HFFc6 (cell line): ENCODE measurements around the gene COMMD1. TPM values are rescaled to one million over a fixed set of nuclear protein-coding genes. Genes with fewer than 3 reads are reported as not detected.

Experiments
- DNase-seq: peaks from one replicate; pipeline ENCODE4 v3.0.0-alpha.2; 2018
- H3K27ac Mint-ChIP-seq: 2 replicates; pipeline ENCODE4 v1.8.0; 2020; ENCODE audit warnings: mild to moderate bottlenecking, mixed read lengths
- H3K27me3 Mint-ChIP-seq: 2 replicates; pipeline ENCODE4 v1.8.0; 2021; ENCODE audit warnings: mild to moderate bottlenecking, moderate library complexity, mixed read lengths; ENCODE audit not compliant: insufficient read depth
- H3K36me3 Mint-ChIP-seq: 2 replicates; pipeline ENCODE4 v1.8.0; 2021; ENCODE audit warnings: low read depth, mixed read lengths
- H3K4me1 Mint-ChIP-seq: 2 replicates; pipeline ENCODE4 v1.8.0; 2020; ENCODE audit warnings: low read depth, mixed read lengths
- H3K4me3 Mint-ChIP-seq: 2 replicates; pipeline ENCODE4 v1.8.0; 2020; ENCODE audit warnings: mild to moderate bottlenecking, moderate library complexity, mixed read lengths
- H3K9me3 Mint-ChIP-seq: 2 replicates; pipeline ENCODE4 v1.8.0; 2020; ENCODE audit warnings: mild to moderate bottlenecking, mixed read lengths
- total RNA-seq, 6 experiments: library from RNA; stranded (reverse); fragmentation: NEBNext Ultra II Directional; extraction: Animal tissue kit (Norgen Biotek cat#: 25700); gene quantifications; 2 replicates in 1 of 6; 3 replicates in 5 of 6; pipeline ENCODE4 v1.2.3, GENCODE V29; 2021
- TF ChIP-seq, protein P1 (sequence below): fragments of 200-600 bp; sonication (generic); IDR thresholded peaks from 2 replicates; pipeline ENCODE4 v1.5.0; 2021; ENCODE audit warnings: antibody characterized with exemption, mild to moderate bottlenecking

Gene COMMD1
- total RNA-seq, 6 experiments from 2014 or later: 41.1 to 53.6 (median 48.3) TPM

- Mint-ChIP-seq H3K9me3 (peaks cover 13% of the 10 kb centered on the region), H3K36me3 (peaks cover 13% of the 10 kb centered on the region), H3K27ac (no peak overlapping the region), H3K4me3 (no peak overlapping the region), H3K27me3 (no peaks in the 10 kb centered on the region), H3K4me1 (no peaks in the 10 kb centered on the region)
- TF ChIP-seq, protein P1, sequence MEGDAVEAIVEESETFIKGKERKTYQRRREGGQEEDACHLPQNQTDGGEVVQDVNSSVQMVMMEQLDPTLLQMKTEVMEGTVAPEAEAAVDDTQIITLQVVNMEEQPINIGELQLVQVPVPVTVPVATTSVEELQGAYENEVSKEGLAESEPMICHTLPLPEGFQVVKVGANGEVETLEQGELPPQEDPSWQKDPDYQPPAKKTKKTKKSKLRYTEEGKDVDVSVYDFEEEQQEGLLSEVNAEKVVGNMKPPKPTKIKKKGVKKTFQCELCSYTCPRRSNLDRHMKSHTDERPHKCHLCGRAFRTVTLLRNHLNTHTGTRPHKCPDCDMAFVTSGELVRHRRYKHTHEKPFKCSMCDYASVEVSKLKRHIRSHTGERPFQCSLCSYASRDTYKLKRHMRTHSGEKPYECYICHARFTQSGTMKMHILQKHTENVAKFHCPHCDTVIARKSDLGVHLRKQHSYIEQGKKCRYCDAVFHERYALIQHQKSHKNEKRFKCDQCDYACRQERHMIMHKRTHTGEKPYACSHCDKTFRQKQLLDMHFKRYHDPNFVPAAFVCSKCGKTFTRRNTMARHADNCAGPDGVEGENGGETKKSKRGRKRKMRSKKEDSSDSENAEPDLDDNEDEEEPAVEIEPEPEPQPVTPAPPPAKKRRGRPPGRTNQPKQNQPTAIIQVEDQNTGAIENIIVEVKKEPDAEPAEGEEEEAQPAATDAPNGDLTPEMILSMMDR: no peak
- no peak for DNase-seq
Observed at GRCh38 chr2:62045017-62045543, 139.6 kb downstream of the COMMD1 start.

DNA sequence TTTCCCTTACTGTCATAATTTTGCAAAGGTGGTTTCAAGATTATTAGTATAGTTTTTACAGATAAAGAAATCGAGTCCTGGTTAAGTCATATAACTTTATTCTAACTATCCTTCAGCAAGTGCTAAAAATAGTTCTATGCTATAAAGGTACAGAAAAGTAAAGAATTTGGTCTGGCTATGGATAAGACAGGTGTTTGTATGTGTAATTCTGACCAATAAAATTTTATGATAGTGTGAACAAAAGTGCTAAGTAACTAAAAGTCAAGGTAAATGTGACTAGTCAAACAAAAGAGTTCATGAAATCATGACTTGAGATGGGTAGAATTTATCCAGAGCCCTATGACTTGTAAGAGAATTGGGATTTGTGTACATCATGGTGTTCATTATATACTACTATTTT lies 140.7 kb downstream of the COMMD1 start:
- H3K27me3 Mint-ChIP-seq: no peaks in the 10 kb centered on the region
- H3K27ac Mint-ChIP-seq: no peak overlapping the region

GRCh38 chr2:62050456-62051045 lies 145.1 kb downstream of the COMMD1 start:
- no peak for DNase-seq
- H3K4me1 Mint-ChIP-seq: peaks cover 19% of the 10 kb centered on the region
- no peaks in the 10 kb centered on the region for H3K27me3 Mint-ChIP-seq
- H3K9me3 Mint-ChIP-seq: no peaks in the 10 kb centered on the region
- H3K4me3 Mint-ChIP-seq: no peak overlapping the region
- TF ChIP-seq, protein P1: no peak
- no peaks in the 10 kb centered on the region; the same call in 1 of the 2 replicates for H3K36me3 Mint-ChIP-seq
- H3K27ac Mint-ChIP-seq: no peak overlapping the region

More for the DNA sequence above, 140.7 kb downstream of the COMMD1 start:
- TF ChIP-seq, protein P1: no peak
- Mint-ChIP-seq H3K4me3 (no peak overlapping the region), H3K36me3 (peaks cover 13% of the 10 kb centered on the region), H3K9me3 (peaks cover 13% of the 10 kb centered on the region), H3K4me1 (no peaks in the 10 kb centered on the region)
- DNase-seq: no peak

GRCh38 chr2:62054029-62054791 lies 148.7 kb downstream of the COMMD1 start:
- DNase-seq: no peak
- H3K27me3 Mint-ChIP-seq: no peaks in the 10 kb centered on the region
- H3K4me1 Mint-ChIP-seq: peaks cover 19% of the 10 kb centered on the region
- no peak overlapping the region for H3K27ac Mint-ChIP-seq
- H3K9me3 Mint-ChIP-seq: no peaks in the 10 kb centered on the region
- TF ChIP-seq, protein P1: no peak
- no peaks in the 10 kb centered on the region; the same call in 1 of the 2 replicates for H3K36me3 Mint-ChIP-seq
- no peak overlapping the region for H3K4me3 Mint-ChIP-seq

DNA sequence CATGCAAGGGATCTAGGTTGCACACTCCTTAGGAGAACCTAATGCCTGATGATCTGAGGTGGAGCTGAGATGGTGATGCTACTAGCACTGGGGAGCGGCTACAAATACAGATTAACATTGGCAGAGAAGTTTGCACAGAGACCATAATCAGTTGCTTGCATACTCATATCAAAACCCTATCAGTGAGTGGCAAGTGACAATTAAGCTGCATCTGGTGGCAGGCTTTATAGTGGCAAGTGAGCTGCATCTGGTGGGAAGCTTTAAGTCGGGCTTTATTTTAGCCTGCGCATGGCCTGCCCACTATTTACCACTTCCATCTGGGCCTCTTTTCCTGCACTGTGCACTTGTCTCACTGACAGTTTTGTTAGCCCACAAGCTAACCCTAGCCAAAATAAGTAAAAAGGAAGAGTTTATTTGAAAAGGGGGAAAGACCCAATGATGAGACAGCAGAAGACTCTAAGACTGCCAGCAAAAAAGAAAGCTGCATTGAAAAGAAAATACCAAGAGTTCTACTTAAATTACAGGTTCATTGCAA lies 149.5 kb downstream of the COMMD1 start:
- H3K27ac Mint-ChIP-seq: no peak overlapping the region
- H3K4me1 Mint-ChIP-seq: peaks cover 19% of the 10 kb centered on the region
- TF ChIP-seq, protein P1: no peak
- no peaks in the 10 kb centered on the region; the same call in 1 of the 2 replicates for H3K36me3 Mint-ChIP-seq
- H3K9me3 Mint-ChIP-seq: no peaks in the 10 kb centered on the region
- DNase-seq: no peak
- H3K4me3 Mint-ChIP-seq: no peak overlapping the region
- H3K27me3 Mint-ChIP-seq: no peaks in the 10 kb centered on the region
